ENCODE data around the gene EDN1.
"Not testable (repeated sequence)": the region's sequence is repeated elsewhere in the genome, so short reads cannot be mapped to it uniquely, and the experiment has no call there.

EDN1 gene

DNA sequence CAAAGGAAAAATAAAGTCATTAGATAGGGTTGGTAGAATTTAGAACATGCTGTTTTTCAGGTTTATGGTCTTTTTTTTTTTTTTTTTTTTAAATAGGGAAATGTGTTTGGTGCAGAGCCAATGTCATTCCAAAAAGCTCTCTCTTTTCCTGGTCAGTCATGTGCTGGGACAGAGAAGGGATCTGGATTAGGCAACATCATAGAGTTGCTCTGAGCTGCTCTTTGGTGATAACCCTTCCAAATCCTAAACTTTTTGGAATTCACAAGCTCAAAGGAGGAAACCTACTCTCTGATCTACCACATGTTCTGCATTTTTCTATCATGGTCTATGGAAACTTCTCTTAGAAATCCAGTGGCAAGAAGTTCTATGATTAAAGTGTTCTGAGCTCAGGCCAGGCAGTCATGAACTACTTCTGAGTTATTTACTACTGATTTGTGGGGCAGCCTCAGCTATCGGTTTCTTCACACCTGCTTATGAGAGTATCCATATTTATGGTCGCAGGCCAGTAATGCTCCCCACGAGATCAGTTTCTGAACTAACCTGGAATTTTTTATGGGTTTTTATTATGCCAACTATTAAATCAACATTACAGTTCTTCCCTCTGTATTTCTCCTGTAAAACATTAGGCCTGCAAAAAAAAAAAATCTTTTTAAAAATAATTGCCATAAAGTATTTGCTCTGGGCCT, 4.8 kb downstream of the EDN1 start:
- no peak for DNase-seq (ENCODE audit: low read depth in 3 of 3)

DNA sequence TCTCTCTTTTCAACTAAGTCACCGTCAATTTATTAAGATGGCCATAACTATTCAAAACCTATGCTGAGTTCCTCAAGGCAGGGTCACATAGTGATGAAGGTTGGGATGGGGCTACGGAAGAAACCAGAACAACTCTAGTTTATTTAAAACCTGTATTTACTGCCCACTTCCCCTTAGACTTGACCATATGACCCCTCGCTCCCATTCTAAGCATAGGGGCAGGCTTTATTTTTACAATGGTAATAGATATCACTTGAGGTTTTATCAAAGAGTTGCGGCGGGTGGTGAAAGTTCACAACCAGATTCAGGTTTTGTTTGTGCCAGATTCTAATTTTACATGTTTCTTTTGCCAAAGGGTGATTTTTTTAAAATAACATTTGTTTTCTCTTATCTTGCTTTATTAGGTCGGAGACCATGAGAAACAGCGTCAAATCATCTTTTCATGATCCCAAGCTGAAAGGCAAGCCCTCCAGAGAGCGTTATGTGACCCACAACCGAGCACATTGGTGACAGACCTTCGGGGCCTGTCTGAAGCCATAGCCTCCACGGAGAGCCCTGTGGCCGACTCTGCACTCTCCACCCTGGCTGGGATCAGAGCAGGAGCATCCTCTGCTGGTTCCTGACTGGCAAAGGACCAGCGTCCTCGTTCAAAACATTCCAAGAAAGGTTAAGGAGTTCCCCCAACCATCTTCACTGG, 5.5 kb downstream of the EDN1 start:
- no peak for DNase-seq (ENCODE audit: low read depth in 3 of 3)

DNA sequence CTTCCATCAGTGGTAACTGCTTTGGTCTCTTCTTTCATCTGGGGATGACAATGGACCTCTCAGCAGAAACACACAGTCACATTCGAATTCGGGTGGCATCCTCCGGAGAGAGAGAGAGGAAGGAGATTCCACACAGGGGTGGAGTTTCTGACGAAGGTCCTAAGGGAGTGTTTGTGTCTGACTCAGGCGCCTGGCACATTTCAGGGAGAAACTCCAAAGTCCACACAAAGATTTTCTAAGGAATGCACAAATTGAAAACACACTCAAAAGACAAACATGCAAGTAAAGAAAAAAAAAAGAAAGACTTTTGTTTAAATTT, 6.1 kb downstream of the EDN1 start:
- DNase-seq (ENCODE audit: low read depth in 3 of 3) = no peak

GRCh38 chr6:12296604-12297003, 6.4 kb downstream of the EDN1 start:
- no peak for DNase-seq (ENCODE audit: low read depth in 3 of 3)

GRCh38 chr6:12297363-12298016, 7.3 kb downstream of the EDN1 start:
- DNase-seq (ENCODE audit: low read depth in 3 of 3) = no peak

DNA sequence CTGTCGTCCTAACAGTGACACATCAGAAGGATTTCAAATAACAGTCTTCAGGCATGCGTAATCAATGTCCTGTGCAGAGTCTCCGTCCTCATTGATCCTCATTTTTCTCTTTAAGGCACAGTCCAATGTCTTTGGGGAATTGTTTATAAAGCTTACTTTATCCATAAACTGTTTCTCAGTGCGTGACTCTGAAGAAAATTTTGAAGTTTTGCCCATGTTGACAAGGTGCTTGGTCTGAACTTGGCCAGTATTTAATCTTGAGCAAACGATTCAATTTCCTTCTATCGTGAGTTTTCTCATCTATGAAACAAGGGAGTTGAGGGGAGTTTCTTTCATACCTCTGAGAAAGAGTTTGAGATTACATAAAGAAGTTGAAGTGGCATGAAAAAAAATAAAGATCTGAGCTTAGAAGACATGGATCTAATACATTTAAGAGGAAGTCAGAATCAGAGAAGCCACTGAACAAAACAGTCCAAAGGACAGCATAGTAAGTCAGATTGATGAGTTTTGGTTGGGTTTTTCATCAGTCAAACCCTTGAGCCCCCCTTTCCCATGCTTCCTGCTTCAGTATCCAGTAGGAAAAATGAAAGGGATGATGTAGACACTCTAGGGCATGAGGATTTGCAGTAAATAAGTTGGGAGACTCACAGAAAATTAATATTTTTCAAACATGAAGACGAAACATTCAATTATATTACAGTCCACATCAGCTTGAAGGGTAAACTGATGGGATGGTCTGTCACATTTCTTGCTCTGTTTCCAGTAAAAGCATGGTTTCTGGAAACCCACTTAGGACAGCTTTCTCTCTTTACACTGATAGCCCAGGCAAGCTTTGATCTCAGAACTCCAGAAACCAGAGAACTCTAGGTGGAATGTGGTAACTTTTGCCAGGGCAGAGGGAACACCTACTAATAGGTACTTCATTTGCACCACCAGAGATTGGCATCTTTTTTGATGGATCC, 8.1 kb downstream of the EDN1 start:
- no peak for DNase-seq (ENCODE audit: low read depth in 3 of 3)

- no peak for DNase-seq (ENCODE audit: low read depth in 3 of 3)
These were observed 8.8 kb downstream of the EDN1 start for GRCh38 chr6:12298995-12299394.

- no peak for DNase-seq (ENCODE audit: low read depth in 3 of 3)
These were observed 10.9 kb downstream of the EDN1 start for GRCh38 chr6:12301018-12301417.

- no peak for DNase-seq (ENCODE audit: low read depth in 3 of 3)
These were observed 14.3 kb downstream of the EDN1 start for GRCh38 chr6:12304487-12304886.

- no peak for DNase-seq (ENCODE audit: low read depth in 3 of 3)
These were observed 18.9 kb downstream of the EDN1 start for GRCh38 chr6:12309070-12309469.

DNA sequence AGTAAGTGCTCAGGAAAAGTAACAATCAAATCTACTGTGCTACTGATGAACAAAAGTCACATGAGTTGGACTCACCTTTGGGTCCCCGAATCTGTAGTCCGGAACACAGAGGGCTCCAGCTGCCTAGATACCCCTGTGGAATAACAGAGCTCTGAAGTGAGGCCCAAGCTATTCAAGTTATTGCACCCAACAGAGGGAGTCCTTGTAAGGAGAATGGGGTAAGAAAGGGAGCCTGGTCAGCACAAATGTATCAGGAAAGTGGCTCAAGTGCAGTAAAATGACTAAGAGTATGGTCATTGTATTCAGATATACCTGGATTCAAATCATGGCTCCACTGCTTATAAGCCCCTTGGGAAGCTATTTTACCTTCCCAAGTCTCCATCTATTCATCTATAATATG, 20.9 kb downstream of the EDN1 start:
- no peak for DNase-seq (ENCODE audit: low read depth in 3 of 3)

DNA sequence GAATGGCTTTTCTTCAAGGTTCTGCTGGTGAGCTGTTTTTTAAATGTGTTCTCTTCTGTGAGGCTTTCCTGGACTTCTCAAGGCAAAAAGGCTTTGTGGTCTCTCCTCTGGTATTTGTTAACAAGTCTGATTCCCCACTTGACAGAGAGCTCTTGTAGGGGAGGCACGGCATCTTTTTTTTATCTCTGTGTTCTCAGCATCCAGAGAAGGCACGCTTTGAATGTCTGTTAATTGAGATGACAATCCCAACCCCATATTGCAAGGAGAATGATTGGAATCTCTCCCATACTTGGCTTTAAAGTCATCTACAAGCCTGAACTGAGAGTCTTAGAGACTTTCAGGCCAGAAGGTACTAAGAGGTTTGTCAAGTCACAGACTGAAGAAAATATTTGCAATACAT, 22.6 kb downstream of the EDN1 start:
- DNase-seq (ENCODE audit: low read depth in 3 of 3) = no peak

DNA sequence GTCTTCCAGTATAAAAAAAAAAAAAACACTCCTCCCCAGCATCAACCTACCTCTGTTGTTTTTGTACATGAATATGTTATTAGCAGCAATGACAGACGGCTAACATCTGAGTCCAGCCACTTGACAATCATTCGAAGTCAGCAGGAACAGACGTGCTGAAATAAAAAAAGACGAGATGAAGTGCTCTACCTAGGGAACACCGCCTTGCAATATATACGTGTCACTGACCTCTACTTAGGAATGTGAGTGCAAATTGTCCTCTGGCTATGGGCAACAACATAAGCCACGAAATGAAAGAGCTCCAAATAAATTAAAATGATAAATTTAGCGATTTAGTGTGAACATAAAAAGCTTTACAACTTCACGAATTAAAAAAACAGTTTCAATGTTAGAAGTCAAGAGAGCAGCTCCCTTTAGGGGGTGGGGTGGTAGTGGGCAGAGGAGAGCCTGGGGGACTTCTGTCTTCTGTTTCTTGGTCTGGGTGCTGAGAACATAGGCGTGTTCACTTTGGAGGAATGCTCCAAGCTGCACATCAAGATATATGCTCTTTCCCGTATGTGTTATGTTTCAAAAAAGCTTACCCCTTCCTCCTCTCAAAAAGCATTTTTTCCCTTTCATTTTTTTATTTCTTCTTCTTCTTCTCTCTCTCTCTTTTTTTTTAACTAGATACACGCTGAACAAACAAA, 23.3 kb downstream of the EDN1 start:
- DNase-seq (ENCODE audit: low read depth in 3 of 3) = no peak

DNA sequence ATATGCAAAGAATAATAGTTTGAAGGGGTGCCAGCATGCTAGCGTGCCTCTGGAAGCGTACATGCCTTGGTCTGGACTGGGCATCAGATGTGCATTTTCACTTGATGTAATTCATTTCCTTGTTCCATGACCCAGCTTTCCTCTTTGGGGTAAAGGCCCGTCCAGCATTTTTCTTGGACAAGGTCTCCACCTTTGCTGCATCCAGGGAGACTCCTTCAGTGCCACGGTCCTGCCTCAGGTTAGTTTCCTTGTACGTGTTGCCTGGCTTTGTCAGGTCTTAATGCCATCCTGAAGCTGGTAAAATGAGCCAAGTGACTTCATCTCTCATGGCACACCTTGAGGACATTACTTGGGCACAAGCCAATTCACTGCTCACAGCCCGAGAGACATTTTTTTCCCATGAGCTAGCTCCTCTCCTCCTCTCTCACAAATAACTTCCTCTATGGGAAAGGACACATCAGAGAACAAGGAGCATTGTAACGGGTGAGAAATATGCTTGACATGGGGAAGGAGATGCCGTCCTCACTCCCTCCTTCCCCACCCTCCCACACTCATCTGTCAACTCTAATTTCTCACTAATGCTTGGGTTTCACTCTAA, 23.9 kb downstream of the EDN1 start:
- DNase-seq (ENCODE audit: low read depth in 3 of 3) = no peak

DNA sequence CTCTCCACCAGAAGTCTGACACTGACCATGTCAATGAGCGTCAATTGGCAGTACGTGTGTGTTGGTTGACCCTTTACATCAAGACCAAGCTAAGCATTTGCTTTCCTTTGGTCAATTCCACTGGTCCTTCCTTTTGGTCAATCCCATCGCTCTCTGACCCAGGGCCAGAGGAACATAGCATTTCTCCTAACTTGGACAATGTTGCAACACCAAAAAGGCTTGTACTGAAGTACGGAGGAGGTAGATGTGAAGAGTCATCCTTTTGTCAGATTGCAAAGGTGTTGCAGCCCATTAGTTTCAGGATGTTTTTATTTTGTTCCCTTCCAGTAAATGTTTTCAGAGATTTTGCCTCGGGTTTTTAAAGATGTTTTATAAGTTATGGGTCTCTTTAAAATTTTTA, 24.6 kb downstream of the EDN1 start:
- no peak for DNase-seq (ENCODE audit: low read depth in 3 of 3)

DNA sequence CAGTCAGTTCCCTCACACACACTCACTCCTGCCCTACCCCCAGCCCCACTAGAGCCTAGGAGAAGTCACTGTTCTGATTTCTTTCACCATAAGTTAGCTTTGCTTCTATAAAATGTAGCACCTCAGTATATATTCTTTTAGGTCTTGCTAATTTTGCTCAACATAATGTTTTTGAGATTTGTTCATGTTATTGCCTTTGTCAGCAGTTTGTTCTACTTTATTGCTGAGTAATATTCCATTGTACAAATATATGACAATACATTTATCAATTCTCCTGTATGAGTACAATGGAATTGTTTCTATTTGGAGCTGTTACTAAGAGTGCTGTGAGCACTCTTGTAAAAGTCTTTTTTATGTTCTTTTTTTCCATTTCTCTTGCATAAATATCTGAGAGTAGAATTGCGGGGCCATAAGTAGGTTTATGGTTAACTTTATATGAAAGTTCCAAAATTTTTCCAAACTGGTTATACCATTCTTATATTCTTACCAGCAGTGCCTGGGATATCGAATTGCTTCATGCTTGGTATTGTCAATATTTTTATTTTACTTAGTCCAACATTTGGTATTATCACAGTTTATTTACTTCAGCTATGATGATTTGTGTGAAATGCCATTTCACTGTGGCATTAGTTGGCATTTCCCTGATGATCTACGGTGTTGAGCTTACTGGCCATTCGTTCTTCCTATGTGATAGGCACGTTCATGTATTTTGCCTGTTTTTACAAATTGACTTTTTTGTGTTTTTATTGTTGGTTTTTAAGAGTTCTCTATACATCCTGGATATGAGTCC, 25.3 kb downstream of the EDN1 start:
- DNase-seq (ENCODE audit: low read depth in 3 of 3) = no peak

DNA sequence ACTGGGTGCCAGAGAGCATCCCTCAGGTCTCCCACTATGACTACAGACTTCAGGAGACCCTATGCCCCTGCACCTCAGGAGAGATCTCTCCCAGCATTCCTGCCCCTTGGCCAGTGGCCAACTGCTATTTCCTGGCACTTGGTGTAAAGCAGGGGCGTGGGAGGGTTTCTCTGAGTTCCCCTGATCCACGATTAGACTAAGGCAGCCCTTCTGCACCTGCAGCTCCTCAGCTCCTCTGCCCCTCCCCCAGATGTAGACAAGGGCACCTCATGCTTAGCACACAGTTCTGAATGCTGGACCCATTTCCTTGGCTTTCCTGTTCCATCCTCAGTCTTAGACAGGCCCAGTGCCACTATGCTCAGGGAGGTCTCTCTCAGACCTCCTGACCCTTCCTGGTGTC, 28.6 kb downstream of the EDN1 start:
- DNase-seq (ENCODE audit: low read depth in 3 of 3) = no peak

DNA sequence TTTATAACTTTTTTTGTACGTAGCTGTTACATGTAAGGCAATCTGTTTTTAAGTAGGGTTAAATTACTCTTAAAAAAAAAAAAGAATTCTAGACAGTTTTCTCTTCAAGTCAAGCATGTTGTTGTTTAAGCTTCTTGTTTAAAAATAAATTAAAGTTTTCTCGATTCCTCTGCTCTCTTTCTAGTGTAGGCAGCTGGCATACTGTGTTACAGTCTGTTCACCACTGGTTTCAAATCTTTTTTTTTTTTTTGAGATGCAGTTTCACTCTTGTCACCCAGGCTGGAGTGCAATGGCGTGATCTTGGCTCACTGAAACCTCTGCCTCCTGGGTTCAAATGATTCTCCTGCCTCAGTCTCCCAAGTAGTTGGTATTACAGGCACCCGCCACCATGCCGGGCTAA, 29.9 kb downstream of the EDN1 start:
- not testable (repeated sequence) for DNase-seq (ENCODE audit: low read depth in 3 of 3)

DNA sequence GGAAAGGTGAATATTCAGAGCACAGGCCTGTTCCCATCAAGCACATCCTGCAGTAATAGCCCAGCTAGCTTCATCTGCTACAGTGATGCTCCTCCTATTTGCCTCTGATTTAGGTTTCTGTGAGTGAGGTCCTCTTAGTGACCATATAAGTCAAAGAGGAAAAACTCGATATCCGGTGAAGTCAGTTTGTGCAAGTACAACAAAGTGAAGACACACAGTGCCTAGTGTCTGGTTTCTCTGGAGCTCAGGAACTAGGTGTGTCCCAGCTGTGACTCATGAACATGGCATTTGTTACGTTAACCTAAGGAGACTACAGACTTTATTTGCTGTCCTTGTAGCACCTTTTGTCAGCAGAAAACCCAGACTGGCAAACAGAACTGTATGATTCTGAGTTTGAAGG, 33.9 kb downstream of the EDN1 start:
- DNase-seq (ENCODE audit: low read depth in 3 of 3) = no peak

DNA sequence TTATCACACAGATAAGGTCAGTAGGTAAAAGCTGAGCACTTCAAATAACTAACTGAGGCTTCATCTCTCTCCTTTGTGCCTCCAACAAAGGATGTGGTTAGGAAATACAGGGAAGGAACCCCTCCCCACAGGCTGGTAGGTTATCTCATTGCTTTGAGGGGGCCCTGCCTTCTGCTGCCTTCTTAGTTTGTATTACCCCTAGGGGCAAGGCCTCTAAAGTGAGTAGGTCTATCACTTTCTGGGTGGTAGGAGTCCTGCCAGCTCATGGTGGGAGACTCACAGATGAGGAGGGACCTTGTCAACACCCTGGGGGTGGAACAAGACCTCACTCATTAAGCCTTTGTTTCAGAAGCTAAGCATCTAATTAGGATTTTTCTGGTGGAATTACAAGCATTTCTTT, 34.6 kb downstream of the EDN1 start:
- DNase-seq (ENCODE audit: low read depth in 3 of 3) = no peak
